PC-3 (cell line): ENCODE measurements around the gene SLC25A21.
"Not testable (repeated sequence)": the region's sequence is repeated elsewhere in the genome, so short reads cannot be mapped to it uniquely, and the experiment has no call there.

Experiments
- CTCF ChIP-seq: fragments of 300-600 bp; sonication (generic); conservative IDR thresholded peaks from 2 replicates; pipeline ENCODE4 v1.5.1; 2017; ENCODE audit warnings: antibody characterized with exemption, low read depth, mild to moderate bottlenecking, low read length
- EZH2 ChIP-seq: fragments of 300-600 bp; sonication (generic); IDR thresholded peaks from one replicate; pipeline ENCODE4 v1.6.1; 2017; ENCODE audit warnings: antibody characterized with exemption, mild to moderate bottlenecking, low read length; ENCODE audit not compliant: unreplicated experiment
- EZH2phosphoT487 ChIP-seq: fragments of 300-600 bp; sonication (generic); IDR thresholded peaks from 2 replicates; pipeline ENCODE4 v1.6.1; 2018; ENCODE audit warnings: mild to moderate bottlenecking, antibody characterized with exemption, low read length, borderline replicate concordance

GRCh38 chr14:37146438-37146837 lies 26.0 kb downstream of the SLC25A21 start:
- TF ChIP-seq CTCF, EZH2, EZH2phosphoT487: not testable (repeated sequence)
